ENCODE measurements around the gene LFNG.
"Not testable (repeated sequence)": the region's sequence is repeated elsewhere in the genome, so short reads cannot be mapped to it uniquely, and the experiment has no call there.

Gene LFNG

DNA sequence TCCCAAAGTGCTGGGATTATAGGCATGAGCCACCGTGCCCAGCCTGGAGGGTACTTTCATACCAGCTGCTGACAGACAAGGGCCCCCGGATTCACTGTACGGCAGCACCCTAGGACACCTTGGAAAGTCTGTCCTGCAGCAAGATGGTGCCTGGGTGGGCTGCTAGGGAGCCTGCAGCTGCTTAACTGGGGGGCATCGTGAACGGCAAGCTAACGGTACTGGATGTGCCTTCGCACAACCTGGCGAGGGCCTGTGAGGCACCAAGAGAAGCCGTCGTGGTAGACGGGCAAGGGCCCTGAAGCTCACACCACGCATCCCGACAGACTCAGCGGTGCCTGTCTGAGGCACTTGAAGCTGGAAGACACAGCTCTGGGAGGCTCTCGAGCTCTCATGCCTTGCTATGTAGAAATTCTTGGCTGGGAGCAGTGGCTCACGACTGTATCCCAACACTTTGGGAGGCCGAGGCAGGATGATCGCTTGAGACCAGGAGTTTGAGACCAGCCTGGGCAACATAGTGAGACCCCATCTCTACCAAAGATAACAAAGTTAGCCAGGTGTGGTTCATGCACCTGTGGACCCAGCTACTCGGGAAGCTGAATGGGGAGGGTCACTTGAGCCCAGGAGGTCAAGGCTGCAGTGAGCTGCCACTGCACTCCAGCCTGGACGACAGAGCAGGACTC lies 26.3 kb downstream of the LFNG start:
- DNase-seq (ENCODE audit: low spot score), result no peak

DNA sequence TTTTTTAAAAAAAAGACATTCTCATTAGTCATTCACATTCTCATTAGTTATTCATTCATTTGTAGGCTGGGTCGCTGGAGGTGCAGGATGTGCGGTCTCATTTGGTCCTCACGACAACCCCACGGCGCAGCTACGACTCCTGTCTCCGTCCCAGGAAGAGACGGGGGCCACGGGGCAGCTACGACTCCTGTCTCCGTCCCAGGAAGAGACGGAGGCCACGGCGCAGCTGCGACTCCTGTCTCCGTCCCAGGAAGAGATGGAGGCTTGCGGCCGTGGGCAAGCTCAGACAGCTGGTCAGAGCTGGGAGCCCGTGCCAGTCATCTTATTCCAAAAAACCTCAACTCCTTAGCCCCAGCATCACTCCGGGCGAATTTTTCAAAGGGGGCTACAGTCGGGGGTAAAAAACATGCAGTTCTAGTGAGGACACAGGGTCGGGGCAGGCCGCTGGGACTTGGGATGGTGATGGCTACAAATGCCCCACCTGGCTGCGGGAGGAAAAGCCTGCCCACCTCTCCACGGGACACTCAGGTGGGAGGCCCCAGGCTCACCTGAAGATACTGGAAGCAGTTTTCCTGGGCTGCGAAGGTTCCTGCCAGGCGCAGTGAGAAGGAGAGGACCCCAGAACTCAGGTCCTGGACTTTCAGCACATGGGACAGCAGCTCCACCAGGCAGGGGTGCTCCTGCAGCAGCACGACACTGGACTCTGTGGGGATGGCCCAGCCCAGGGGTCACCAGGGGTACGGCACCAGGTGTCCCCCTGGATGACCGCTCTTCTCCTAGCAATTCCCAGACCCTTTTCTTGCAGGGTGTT lies 27.4 kb downstream of the LFNG start:
- DNase-seq (ENCODE audit: low spot score), result no peak

DNA sequence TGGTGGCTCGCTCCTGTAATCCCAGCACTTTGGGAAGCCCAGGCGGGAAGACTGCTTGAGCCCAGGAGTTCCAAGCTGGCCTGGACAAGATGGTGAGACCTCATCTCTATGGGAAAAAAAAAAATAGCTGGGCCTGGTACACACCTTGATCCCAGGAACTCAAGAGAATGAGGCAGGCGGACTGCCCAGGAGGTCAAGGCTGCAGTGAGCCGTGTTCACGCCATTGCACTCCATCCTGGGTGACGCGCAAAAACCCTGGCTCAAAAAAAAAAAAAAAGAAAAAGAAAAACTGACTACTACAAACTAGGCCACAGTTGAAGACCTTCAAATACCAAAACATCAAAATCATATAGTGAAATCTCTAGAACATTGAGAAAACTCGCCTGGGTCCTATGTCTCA lies 31.8 kb downstream of the LFNG start:
- DNase-seq (ENCODE audit: low spot score), result no peak

GRCh38 chr7:2553108-2553507 lies 33.5 kb downstream of the LFNG start:
- DNase-seq (ENCODE audit: low spot score), result no peak

DNA sequence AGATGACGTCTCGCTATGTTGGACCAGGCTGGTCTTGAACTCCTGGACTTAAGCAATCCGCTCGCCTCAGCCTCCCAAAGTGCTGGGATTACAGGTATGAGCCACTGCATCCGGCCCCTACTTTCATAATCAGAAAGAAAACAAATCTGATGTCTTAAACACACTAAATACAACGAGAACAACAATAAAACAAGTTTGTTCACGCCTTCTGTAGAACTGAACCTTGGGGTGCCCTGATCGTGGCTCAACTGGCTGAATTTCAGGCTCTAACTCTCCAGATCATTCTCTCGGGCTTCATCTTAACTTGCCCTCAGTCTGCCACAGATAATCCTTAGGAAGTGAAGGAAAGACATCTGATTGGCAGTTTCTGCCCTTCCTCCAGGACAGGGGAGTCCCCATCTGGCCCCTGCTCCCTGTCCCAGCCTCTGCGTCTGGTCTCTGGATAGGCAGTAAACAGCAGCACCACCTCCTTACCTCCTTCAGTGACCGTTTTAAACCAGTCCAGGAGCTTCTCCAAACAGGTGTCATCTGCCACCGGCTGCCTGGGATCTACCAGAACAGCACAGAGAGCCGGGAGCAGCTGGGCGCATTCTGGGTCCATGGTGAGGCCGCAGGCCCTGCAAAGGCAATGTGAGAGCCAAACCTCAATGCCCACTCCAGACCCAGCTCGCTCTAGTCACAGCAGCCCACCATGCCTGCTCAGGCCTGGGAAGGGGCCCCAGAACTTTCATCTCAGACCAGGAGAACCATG lies 34.4 kb downstream of the LFNG start:
- DNase-seq (ENCODE audit: low spot score), result no peak

GRCh38 chr7:2554661-2555111 lies 35.1 kb downstream of the LFNG start:
- DNase-seq (ENCODE audit: low spot score), result no peak

GRCh38 chr7:2555121-2556052 lies 35.8 kb downstream of the LFNG start, which contains the start of gene BRAT1:
BRAT1 (minus strand) TSS chr7:2555524; CDS start chr7:2554431, 1,093 bp downstream.
- DNase-seq (ENCODE audit: low spot score), result peak; percentile 92

GRCh38 chr7:2558629-2559282 lies 39.2 kb downstream of the LFNG start, which contains the start of gene IQCE:
IQCE (plus strand) TSS chr7:2558979; CDS start chr7:2559182, 203 bp downstream.
- peak; percentile 80 for DNase-seq (ENCODE audit: low spot score)

GRCh38 chr7:2559283-2559950 lies 39.8 kb downstream of the LFNG start:
- no peak for DNase-seq (ENCODE audit: low spot score)

GRCh38 chr7:2563955-2564354 lies 44.4 kb downstream of the LFNG start:
- DNase-seq (ENCODE audit: low spot score), result not testable (repeated sequence)

GRCh38 chr7:2564970-2565540 lies 45.5 kb downstream of the LFNG start:
- DNase-seq (ENCODE audit: low spot score), result no peak

- DNase-seq (ENCODE audit: low spot score), result no peak
Observed at GRCh38 chr7:2566348-2566889, 46.8 kb downstream of the LFNG start.

DNA sequence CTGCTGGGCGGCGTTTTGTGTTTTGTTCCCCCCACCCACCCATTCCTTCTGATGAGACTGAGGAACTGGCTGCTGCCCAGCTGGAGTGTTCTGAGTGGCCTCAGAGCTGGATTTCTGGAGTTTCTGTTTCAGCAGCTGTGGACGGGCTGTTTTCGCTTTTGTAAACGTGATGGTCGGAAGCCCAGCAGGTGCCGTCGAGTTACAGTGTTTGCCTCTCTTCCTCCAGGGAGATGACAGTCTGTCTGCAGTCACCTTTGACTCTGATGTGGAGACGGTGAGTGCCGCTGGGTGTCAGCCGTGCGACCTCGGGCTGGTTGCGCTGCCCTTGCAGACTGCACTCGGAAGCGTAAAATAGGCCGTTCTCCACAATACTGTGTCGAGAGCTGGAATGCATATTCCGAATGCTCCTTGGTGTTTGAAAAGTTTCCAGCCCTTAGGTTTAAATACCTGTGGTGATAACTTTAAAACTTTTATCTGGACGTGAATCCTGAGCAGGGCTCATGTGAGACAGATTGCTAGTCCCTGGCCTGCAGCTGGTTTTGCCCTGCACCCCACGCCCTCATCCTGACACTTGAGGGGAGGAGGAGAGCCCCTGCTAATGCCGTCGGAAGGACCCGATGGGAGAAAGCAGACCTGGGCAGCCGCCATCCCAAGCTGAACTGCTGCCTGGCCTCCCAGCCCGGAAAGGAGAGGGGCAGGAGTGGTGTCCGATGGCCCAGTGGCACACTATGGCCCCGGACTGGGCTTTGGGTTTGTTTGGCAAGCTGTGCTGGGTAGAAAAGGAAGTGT lies 47.5 kb downstream of the LFNG start:
- peak; percentile 20 for DNase-seq (ENCODE audit: low spot score)

GRCh38 chr7:2567679-2568278 lies 48.2 kb downstream of the LFNG start:
- DNase-seq (ENCODE audit: low spot score), result peak; percentile 67

DNA sequence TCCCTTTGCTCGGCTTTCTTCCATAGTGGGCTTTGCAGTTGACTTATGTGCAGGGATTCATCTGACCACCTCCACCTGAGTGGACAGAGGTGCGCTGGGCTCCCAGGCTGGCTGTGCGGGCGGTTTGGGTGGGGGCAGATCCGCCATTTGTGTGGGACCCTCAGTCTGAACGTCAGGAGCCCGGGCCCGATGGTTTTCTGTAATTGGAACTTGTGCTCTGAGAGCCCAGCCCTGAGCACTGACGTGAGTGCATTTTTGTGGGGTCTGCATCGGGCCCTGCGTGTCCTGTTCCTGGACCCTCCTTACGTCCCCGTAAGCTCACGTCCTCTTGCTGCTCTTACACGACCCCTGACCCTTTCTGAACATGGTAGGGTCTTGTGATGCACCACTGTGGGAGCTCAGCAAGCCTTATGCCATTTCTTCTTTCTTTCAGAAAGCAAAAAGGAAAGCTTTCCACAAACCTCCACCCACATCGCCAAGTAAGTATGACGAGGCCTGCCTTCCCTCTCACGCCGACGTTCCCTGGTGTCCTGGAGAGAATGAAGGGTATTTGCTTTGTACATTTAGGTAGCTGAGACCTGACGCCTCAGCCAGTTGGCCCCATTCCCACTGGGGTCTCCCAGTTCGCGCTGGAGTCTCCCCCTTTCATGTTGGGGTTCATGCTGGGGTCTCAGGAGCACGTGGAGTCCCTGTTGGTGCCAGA lies 49.1 kb downstream of the LFNG start:
- no peak for DNase-seq (ENCODE audit: low spot score)

GRCh38 chr7:2569421-2569820 lies 49.8 kb downstream of the LFNG start:
- DNase-seq (ENCODE audit: low spot score), result no peak

- DNase-seq (ENCODE audit: low spot score), result no peak
Observed at GRCh38 chr7:2570021-2570420, 50.4 kb downstream of the LFNG start.

DNA sequence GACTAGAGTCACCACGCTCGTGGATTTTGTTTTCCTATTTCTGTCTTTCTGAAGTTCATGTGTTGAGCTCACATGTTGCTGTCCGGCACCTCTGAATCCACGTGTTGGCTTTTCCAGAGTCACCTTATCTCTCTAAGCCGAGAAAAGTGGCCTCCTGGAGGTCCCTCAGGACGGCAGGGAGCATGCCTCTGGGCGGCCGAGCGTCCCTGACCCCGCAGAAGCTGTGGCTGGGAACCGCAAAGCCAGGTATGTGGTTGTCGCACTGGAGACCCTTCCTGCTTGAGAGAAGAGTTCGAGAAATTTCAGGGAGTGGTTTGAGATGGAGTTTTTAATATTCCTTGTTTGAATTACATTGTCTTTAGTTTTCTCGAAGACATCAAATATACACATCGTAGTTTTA lies 51.8 kb downstream of the LFNG start:
- no peak for DNase-seq (ENCODE audit: low spot score)
